Measurements from ENCODE around the gene LDB2.
"Not testable (repeated sequence)": the region's sequence is repeated elsewhere in the genome, so short reads cannot be mapped to it uniquely, and the experiment has no call there.

Gene LDB2

GRCh38 chr4:16596267-16596666 lies 302.2 kb downstream of the LDB2 start:
- DNase-seq (ENCODE audit: low read depth in 2 of 2), result no peak

- DNase-seq (ENCODE audit: low read depth in 2 of 2), result no peak
Observed at GRCh38 chr4:16594128-16594527, 304.3 kb downstream of the LDB2 start.

GRCh38 chr4:16593386-16593785 lies 305.1 kb downstream of the LDB2 start:
- no peak for DNase-seq (ENCODE audit: low read depth in 2 of 2)

GRCh38 chr4:16591272-16591826 lies 307.1 kb downstream of the LDB2 start:
- no peak for DNase-seq (ENCODE audit: low read depth in 2 of 2)

GRCh38 chr4:16590797-16591196 lies 307.6 kb downstream of the LDB2 start:
- DNase-seq (ENCODE audit: low read depth in 2 of 2), result no peak

- DNase-seq (ENCODE audit: low read depth in 2 of 2), result no peak
Observed at GRCh38 chr4:16588651-16589050, 309.8 kb downstream of the LDB2 start.

GRCh38 chr4:16588149-16588548 lies 310.3 kb downstream of the LDB2 start:
- no peak for DNase-seq (ENCODE audit: low read depth in 2 of 2)

GRCh38 chr4:16585053-16585452 lies 313.4 kb downstream of the LDB2 start:
- DNase-seq (ENCODE audit: low read depth in 2 of 2), result no peak

GRCh38 chr4:16583764-16584163 lies 314.7 kb downstream of the LDB2 start:
- no peak for DNase-seq (ENCODE audit: low read depth in 2 of 2)

GRCh38 chr4:16582526-16582925 lies 315.9 kb downstream of the LDB2 start:
- DNase-seq (ENCODE audit: low read depth in 2 of 2), result no peak

- no peak for DNase-seq (ENCODE audit: low read depth in 2 of 2)
Observed at GRCh38 chr4:16582036-16582435, 316.4 kb downstream of the LDB2 start.

- no peak for DNase-seq (ENCODE audit: low read depth in 2 of 2)
Observed at GRCh38 chr4:16581117-16581516, 317.3 kb downstream of the LDB2 start.

- no peak for DNase-seq (ENCODE audit: low read depth in 2 of 2)
Observed at GRCh38 chr4:16580514-16580913, 317.9 kb downstream of the LDB2 start.

GRCh38 chr4:16579866-16580265 lies 318.6 kb downstream of the LDB2 start:
- no peak for DNase-seq (ENCODE audit: low read depth in 2 of 2)

- no peak for DNase-seq (ENCODE audit: low read depth in 2 of 2)
Observed at GRCh38 chr4:16577177-16577576, 321.3 kb downstream of the LDB2 start.

GRCh38 chr4:16574981-16575380 lies 323.5 kb downstream of the LDB2 start:
- DNase-seq (ENCODE audit: low read depth in 2 of 2), result no peak

GRCh38 chr4:16573739-16574138 lies 324.7 kb downstream of the LDB2 start:
- no peak for DNase-seq (ENCODE audit: low read depth in 2 of 2)

- no peak for DNase-seq (ENCODE audit: low read depth in 2 of 2)
Observed at GRCh38 chr4:16573206-16573605, 325.2 kb downstream of the LDB2 start.

- no peak for DNase-seq (ENCODE audit: low read depth in 2 of 2)
Observed at GRCh38 chr4:16572631-16573030, 325.8 kb downstream of the LDB2 start.

GRCh38 chr4:16572161-16572560 lies 326.3 kb downstream of the LDB2 start:
- no peak for DNase-seq (ENCODE audit: low read depth in 2 of 2)

- no peak for DNase-seq (ENCODE audit: low read depth in 2 of 2)
Observed at GRCh38 chr4:16569790-16570189, 328.7 kb downstream of the LDB2 start.

- DNase-seq (ENCODE audit: low read depth in 2 of 2), result not testable (repeated sequence)
Observed at GRCh38 chr4:16557316-16557715, 341.1 kb downstream of the LDB2 start.

- no peak for DNase-seq (ENCODE audit: low read depth in 2 of 2)
Observed at GRCh38 chr4:16555156-16555555, 343.3 kb downstream of the LDB2 start.

- no peak for DNase-seq (ENCODE audit: low read depth in 2 of 2)
Observed at GRCh38 chr4:16550531-16550930, 347.9 kb downstream of the LDB2 start.
